GOT3 (cell line): ENCODE data around the gene CSRP1.
"Not testable (repeated sequence)": the region's sequence is repeated elsewhere in the genome, so short reads cannot be mapped to it uniquely, and the experiment has no call there.

Source experiments
- DNase-seq: peaks from one replicate; lab custom pipeline; 2025; ENCODE audit warnings: mixed read lengths; lab: John Stamatoyannopoulos, UW

Gene CSRP1

GRCh38 chr1:201537891-201538611, 31.1 kb upstream of the CSRP1 start:
- DNase-seq: no peak

- no peak for DNase-seq
Measured at GRCh38 chr1:201537467-201537866, 30.5 kb upstream of the CSRP1 start.

DNA sequence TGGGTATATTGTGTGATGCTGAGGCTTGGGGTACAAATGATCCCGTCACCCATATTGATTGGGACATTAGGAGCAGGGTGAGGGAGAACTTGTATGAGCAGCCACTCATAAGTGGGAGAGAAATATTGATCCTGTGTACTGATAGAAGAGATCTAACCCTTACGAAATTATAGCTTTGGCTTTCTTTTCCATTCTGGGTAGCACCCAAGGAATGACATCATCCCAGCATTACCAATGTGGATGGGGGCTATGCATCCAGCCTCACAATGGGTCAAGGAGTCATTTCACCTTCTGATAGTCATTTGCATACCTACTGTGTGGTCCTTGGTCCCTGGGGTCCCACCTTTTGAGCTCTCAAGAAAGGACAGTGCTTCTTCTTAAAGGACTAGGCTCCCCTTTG, 30.1 kb upstream of the CSRP1 start:
- no peak for DNase-seq

DNA sequence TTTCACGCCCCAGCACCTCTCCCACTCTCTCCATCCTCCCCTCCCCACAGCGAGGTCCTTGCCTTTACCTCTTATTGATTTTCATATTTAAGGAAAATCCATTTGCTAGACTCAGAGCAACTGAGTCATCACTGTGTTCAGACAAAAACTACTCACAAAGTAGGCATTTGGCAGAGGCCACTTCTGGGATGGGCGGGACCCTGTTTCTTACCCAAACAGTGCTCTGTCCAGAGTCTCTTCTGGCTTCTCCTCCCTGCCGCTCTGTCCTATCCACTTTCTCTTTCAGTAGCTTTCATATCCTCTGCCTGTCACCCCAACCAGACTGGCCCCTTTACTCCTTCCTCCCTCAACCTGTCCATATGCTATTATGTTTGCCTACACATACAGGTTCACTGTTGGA, 29.6 kb upstream of the CSRP1 start:
- peak; percentile 94 for DNase-seq

DNA sequence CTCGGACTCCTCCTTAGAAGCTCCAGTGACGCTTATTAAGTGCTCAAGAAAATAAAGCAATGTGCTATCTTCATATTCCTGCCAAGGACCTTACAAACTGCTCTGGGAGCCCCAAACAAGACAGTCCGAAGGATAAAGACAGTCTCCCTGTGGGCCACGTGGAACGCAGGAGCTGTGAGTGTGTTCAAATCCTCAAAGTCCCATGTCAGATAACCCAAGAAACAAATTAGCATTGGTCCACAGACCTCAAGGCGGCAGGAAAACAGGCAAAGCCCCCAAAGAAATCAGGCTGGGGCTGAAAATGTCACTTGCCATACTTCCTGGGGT, 29.0 kb upstream of the CSRP1 start:
- DNase-seq: no peak

DNA sequence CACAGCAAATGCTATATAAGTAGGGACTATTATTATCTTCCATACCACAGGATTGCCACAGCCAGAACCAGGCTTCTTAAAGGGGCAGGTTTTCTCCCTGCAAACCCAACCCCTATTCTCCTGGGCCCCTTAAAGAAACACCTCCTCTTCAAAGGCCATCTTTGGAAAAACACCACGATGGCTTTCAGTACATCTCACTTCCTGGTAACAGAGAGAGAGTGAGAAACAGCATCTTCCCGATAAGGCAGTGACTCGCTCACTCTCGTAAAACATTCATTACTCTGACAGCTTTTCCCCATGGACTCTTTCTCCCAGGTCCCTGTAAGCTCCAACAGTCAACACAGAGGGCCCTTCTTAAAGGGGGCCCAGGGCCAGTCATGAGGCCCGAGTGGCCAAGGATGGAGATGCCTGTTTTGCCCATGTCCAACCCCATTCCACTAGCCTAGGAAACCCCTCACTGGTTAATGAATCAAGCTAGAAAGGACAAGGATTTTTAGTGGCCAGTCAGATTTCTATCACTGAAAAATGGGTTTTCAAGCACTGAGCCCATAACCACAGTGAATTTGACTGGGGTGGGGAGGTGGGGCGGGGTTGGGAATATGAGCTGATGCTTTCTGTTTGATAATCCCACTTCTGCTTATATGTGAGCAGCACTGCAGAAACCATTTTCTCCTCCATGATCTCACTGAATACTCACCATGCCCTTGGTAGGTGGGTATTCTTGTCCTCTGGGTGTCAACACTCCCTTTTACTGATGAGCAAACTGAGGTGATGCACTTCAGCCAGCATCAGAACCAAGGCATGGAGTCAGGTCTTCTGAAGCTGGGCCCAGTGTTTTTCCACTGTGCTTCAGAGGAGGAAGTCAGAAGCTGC, 28.4 kb upstream of the CSRP1 start:
- DNase-seq: no peak

GRCh38 chr1:201533836-201534235, 26.9 kb upstream of the CSRP1 start:
- no peak for DNase-seq

- no peak for DNase-seq
Measured at GRCh38 chr1:201531551-201532425, 24.9 kb upstream of the CSRP1 start.

DNA sequence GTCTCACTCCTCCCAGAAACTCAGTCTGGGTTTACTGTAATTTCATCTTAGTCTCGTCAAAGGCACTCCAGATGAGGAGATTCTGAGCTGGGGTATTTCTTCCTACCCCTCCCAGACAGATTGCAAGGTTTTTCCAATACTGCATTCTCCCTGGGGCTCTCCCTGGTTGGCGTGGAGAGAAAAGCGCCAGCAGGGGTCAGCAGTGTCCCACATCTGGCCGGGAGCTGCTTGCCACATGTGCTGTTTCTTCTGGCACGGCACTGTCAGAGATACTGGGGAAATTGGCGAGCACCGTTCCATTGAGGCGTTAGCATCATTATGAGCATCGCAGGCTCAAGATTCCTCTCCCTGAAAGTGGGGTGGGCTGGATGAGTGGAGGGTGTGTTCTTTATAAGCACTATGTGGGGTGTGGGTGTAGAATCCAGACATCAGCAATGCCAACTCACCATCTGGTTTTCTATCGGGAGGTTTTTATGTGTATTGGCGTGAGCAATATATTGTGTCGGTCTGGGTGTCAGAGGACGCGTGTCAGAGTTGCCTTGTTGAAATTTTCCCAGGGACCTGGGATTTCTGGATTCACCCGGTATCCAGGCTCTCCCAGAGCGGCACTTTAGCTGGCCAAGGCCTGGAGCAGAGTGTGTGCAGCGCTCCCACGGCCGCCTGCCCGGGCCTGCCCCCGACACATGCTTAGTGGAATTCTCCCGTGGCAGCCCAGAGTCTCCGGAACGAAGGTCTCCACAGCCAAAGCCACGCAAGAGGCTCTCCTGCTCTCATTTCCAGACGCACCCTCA, 24.0 kb upstream of the CSRP1 start:
- peak; percentile 99 for DNase-seq

- DNase-seq: no peak
Measured at GRCh38 chr1:201528631-201529252, 21.8 kb upstream of the CSRP1 start.

DNA sequence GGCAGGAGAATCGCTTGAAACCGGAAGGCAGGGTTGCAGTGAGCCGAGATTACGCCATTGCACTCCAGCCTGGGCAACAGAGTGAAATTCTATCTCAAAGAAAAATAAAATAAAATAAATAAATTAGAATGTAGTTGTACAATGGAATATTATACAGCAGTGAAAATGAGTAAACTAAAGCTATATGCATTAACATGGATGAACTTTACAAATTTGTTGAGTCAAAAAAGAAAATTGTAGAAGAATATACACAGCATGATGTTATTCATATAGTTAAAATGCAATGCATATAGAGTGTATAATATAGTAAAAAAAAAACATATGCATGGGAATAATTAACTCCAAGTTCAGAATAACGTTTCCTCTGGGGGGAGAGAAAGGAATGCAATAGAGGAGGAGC, 21.0 kb upstream of the CSRP1 start:
- no peak for DNase-seq

GRCh38 chr1:201525193-201525778, 18.4 kb upstream of the CSRP1 start:
- DNase-seq: no peak

DNA sequence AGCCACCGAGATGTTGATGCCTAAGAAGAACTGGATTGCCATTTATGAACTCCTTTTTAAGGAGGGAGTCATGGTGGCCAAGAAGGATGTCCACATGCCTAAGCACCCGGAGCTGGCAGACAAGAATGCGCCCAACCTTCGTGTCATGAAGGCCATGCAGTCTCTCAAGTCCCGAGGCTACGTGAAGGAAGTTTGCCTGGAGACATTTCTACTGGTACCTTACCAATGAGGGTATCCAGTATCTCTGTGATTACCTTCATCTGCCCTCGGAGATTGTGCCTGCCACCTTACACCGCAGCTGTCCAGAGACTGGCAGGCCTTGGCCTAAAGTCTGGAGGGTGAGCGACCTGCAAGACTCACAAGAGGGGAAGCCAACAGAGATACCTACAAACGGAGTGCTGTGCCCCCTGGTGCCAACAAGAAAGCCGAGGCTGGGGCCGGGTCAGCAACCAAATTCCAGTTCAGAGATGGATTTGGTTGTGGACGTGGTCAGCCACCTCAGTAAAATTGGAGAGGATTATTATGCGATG, 13.2 kb upstream of the CSRP1 start:
- DNase-seq: not testable (repeated sequence)

- no peak for DNase-seq
Measured at GRCh38 chr1:201518071-201518470, 11.1 kb upstream of the CSRP1 start.

- DNase-seq: no peak
Measured at GRCh38 chr1:201517631-201518030, 10.7 kb upstream of the CSRP1 start.

DNA sequence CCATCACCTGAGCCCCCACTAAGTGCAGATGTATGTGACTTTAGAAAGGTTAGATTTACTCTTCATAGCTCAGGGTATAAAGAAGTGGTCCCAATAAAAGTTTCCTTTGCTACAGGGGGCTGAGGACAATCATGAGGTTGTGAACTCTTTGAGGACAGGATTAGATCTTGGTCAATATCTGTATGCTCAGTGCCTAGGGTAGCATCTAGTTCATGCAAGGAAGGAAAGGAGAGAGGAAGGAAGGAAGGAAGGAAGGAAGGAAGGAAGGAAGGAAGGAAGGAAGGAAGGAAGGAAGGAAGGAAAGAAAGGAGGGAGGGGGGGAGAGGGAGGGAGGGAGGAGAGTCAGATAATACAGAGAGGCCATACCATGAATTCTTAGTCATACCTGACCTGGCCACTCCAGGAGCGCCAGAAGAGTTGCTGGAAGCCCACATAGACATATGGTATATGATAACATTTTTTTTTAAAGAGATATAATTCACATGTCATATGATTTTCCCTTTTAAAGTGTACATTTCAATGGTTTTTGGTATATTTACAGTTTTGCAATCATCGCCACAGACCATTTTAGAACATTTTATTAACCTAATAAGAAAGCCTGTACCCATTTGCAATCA, 9.7 kb upstream of the CSRP1 start:
- no peak for DNase-seq

DNA sequence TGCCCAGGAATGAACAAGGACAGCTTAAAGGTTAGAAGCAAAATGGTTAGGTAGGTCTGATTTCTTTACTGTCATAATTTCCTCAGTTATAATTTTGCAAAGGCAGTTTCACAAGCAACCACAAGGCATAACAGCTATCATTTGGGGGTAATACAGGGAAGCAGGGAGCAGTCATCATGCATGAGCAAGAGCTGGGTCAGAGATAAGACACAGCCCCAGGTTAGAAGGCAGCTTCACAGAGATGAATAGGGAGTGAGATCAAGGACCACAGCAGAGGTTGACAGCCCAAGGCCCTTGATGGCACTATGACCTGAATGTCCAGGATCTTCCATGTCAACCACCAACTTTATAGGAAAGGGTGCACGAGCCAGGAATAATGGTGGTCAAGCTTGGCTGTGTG, 9.0 kb upstream of the CSRP1 start:
- no peak for DNase-seq

DNA sequence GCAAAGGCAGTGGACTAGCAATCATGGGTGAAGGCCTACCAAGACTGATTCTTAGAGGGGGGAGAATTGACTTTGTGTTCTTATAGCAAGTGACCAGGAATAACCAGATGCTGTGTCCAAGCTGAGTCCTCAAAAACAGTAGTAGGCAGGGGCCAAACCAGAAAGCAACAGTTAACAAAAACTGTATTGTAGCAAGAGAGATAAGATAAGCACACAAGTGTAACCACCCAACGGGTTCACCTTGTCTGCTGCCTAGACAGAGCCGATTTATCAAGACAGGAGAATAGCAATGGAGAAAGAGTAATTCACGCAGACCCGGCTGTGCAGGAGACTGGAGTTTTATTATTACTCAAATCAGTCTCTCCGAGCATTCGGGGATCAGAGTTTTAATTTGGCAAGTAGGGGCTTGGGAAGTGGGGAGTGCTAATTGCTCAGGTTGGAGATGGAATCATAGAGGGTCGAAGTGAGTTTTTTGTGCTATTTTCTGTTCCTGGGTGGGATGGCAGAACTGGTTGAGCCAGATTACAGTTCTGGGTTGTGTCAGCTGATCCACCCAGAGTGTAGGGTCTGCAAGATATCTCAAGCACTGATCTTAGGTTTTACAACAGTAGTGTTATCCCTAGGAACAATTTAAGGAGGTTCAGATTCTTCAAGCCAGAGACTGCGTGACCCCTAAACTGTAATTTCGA, 8.3 kb upstream of the CSRP1 start:
- DNase-seq: no peak

- DNase-seq: no peak
Measured at GRCh38 chr1:201514466-201514865, 7.5 kb upstream of the CSRP1 start.
